HFFc6 (cell line): ENCODE measurements around the gene PRDM1. TPM values are rescaled to one million over a fixed set of nuclear protein-coding genes. Genes with fewer than 3 reads are reported as not detected.
"Not testable (repeated sequence)": the region's sequence is repeated elsewhere in the genome, so short reads cannot be mapped to it uniquely, and the experiment has no call there.

Source experiments
- DNase-seq: peaks from one replicate; pipeline ENCODE4 v3.0.0-alpha.2; 2018
- H3K27ac Mint-ChIP-seq: 2 replicates; pipeline ENCODE4 v1.8.0; 2020; ENCODE audit warnings: mild to moderate bottlenecking, mixed read lengths
- H3K27me3 Mint-ChIP-seq: 2 replicates; pipeline ENCODE4 v1.8.0; 2021; ENCODE audit warnings: mild to moderate bottlenecking, moderate library complexity, mixed read lengths; ENCODE audit not compliant: insufficient read depth
- H3K36me3 Mint-ChIP-seq: 2 replicates; pipeline ENCODE4 v1.8.0; 2021; ENCODE audit warnings: low read depth, mixed read lengths
- H3K4me1 Mint-ChIP-seq: 2 replicates; pipeline ENCODE4 v1.8.0; 2020; ENCODE audit warnings: low read depth, mixed read lengths
- H3K4me3 Mint-ChIP-seq: 2 replicates; pipeline ENCODE4 v1.8.0; 2020; ENCODE audit warnings: mild to moderate bottlenecking, moderate library complexity, mixed read lengths
- H3K9me3 Mint-ChIP-seq: 2 replicates; pipeline ENCODE4 v1.8.0; 2020; ENCODE audit warnings: mild to moderate bottlenecking, mixed read lengths
- total RNA-seq, 6 experiments: library from RNA; stranded (reverse); fragmentation: NEBNext Ultra II Directional; extraction: Animal tissue kit (Norgen Biotek cat#: 25700); gene quantifications; 2 replicates in 1 of 6; 3 replicates in 5 of 6; pipeline ENCODE4 v1.2.3, GENCODE V29; 2021
- TF ChIP-seq, protein P1 (sequence below): fragments of 200-600 bp; sonication (generic); IDR thresholded peaks from 2 replicates; pipeline ENCODE4 v1.5.0; 2021; ENCODE audit warnings: antibody characterized with exemption, mild to moderate bottlenecking

Gene PRDM1
- total RNA-seq, 6 experiments from 2014 or later, result 8.4 to 12.3 (median 10.3) TPM

DNA sequence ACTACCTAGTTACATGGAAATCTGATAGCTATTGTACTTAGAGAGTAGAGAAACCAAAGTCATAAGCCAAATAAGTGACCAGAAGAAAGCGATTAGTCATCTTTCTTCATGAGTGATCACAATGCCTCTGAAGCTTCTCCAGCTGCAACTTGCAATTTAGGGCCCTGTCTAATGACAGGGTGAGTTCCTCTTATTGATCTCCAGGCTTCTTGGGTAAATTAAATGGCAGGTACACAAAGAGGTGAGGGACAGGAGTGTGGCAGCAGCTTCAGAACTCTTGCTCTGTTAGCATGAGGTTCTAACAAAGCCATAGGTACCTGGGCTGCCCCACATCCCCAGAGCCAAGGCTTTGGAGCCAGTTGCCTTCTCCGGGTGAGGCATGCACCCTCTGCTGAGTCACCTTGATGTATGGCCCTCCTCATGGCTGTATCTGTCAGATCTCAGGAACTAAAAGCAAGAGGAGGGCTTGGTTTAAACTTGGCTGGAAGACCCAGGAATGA, 60.8 kb downstream of the PRDM1 start:
- TF ChIP-seq, protein P1, sequence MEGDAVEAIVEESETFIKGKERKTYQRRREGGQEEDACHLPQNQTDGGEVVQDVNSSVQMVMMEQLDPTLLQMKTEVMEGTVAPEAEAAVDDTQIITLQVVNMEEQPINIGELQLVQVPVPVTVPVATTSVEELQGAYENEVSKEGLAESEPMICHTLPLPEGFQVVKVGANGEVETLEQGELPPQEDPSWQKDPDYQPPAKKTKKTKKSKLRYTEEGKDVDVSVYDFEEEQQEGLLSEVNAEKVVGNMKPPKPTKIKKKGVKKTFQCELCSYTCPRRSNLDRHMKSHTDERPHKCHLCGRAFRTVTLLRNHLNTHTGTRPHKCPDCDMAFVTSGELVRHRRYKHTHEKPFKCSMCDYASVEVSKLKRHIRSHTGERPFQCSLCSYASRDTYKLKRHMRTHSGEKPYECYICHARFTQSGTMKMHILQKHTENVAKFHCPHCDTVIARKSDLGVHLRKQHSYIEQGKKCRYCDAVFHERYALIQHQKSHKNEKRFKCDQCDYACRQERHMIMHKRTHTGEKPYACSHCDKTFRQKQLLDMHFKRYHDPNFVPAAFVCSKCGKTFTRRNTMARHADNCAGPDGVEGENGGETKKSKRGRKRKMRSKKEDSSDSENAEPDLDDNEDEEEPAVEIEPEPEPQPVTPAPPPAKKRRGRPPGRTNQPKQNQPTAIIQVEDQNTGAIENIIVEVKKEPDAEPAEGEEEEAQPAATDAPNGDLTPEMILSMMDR, result no peak
- Mint-ChIP-seq H3K27ac (peak overlapping the region; percentile 27), H3K4me1 (peaks cover 52% of the 10 kb centered on the region), H3K4me3 (no peak overlapping the region), H3K9me3 (no peaks in the 10 kb centered on the region), H3K27me3 (peaks cover 7% of the 10 kb centered on the region; the same call in 1 of the 2 replicates), H3K36me3 (no peaks in the 10 kb centered on the region)
- no peak for DNase-seq

DNA sequence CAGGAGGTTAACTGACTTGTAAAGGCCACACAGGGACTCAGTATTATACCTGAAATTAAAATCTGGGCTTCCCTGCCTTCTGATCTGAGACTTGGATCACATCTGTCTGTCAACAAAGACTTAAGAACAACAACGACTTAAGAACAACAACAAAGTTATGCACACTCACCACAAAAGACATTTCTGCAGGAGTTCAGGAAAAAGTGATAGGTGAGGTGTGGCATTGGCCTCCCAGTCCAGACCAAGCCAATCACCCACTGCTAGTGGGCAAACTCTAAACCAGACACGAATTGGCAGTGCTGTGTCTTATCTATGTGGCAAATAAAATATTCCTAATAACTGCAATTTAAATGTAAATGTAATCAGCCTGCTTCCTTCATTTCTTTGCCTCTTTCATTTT, 61.3 kb downstream of the PRDM1 start:
- H3K9me3 Mint-ChIP-seq, result no peaks in the 10 kb centered on the region
- H3K27me3 Mint-ChIP-seq, result peaks cover 7% of the 10 kb centered on the region; the same call in 1 of the 2 replicates
- H3K27ac Mint-ChIP-seq, result peak overlapping the region; percentile 27
- no peak overlapping the region for H3K4me3 Mint-ChIP-seq
- no peak for DNase-seq
- H3K36me3 Mint-ChIP-seq, result no peaks in the 10 kb centered on the region
- H3K4me1 Mint-ChIP-seq, result peaks cover 48% of the 10 kb centered on the region
- TF ChIP-seq, protein P1, result no peak

DNA sequence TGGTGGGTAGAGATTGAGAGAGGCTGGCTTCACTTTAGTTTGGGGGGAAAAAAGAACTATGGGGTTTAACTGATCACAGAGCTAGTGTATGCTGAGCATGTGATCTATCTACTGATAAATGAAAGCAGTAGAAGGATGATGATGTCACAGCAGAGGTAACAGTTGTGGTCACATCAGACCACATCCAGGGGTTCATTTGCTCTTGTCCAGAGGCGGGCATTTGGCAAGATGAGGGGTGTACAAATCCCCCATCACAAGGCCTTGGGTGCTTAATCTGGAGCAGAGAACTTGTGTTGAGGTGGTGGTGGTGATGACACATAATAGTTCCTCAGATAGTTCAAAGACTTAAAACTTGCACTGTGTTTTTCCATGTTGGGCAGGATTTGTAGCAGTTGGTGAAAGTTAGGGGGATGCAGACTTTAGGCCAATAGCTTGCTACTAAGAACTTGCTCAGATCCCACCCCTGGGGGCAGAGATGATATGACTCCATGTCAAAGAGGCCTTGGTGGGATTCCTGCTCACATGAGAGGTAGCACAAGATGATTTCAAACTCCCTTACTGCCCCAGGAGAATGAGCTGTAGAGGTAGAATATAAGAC, 63.4 kb downstream of the PRDM1 start:
- Mint-ChIP-seq H3K4me3 (no peak overlapping the region), H3K27ac (no peak overlapping the region), H3K4me1 (peaks cover 46% of the 10 kb centered on the region), H3K9me3 (no peaks in the 10 kb centered on the region), H3K27me3 (peaks cover 4% of the 10 kb centered on the region; the same call in 1 of the 2 replicates), H3K36me3 (no peaks in the 10 kb centered on the region)
- no peak for DNase-seq
- TF ChIP-seq, protein P1, result no peak

DNA sequence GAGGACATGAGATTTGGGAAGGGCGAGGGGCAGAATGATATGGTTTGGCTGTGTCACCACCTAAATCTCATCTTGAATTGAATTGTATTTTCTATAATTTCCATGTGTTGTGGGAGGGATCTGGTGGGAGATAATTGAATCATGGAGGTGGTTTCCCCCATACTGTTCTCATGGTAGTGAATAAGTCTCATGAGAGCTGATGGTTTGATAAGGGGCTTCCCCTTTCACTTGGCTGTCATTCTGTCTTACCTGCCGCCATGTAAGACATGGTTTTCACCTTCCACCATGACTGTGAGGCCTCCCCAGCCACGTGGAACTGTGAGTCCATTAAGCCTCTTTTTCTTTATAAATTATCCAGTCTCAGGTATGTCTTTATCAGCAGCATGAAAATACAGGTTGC, 66.3 kb downstream of the PRDM1 start:
- H3K4me1 Mint-ChIP-seq, result peaks cover 50% of the 10 kb centered on the region
- H3K27me3 Mint-ChIP-seq, H3K4me3 Mint-ChIP-seq, DNase-seq, H3K36me3 Mint-ChIP-seq, H3K27ac Mint-ChIP-seq, H3K9me3 Mint-ChIP-seq: not testable (repeated sequence)

DNA sequence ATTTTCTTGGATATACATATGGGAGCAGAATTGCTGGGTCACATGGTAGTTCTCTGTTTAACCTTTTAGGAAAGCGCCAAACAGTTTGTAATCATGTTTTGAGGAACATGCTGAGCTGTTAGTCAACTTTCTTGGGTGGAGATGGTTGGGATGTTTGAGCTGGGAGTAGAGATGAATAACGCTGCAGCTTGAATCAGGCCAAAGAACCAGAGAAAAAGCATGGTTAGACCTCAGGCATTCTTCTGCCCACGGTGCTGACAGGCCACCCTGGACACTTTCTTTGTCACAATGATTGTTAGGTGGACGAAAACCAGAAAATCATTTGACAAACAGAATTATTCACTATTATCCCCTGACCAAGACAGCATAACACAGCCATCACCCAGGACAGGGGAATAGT, 66.8 kb downstream of the PRDM1 start:
- Mint-ChIP-seq H3K27ac (no peak overlapping the region), H3K27me3 (0 out of 2 replicates have a peak, but pooled peaks cover 2% of the 10 kb centered on the region), H3K9me3 (no peaks in the 10 kb centered on the region), H3K36me3 (no peaks in the 10 kb centered on the region), H3K4me3 (no peak overlapping the region), H3K4me1 (peaks cover 50% of the 10 kb centered on the region)
- no peak for DNase-seq
- TF ChIP-seq, protein P1, result no peak

DNA sequence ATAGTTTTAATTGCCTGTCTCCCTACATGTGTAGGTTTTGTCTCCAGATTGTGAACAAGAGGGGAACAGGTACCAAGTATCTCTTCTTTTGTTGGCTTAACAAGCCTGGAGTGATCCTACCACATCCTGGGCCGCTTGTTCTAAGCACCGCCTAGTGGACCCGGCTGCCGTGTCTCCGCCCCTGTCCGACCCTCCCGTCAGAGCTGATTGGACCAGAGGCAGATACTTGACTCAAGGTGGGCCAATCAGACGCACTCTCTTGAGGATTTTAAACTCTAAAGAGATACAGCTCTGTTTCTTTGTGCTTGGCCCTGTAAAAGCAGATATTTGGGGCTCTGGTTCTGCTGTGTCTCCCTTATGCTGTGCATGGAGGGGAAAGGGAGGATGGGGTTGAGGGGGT, 68.2 kb downstream of the PRDM1 start:
- Mint-ChIP-seq H3K36me3 (no peaks in the 10 kb centered on the region), H3K9me3 (no peaks in the 10 kb centered on the region), H3K4me3 (no peak overlapping the region), H3K27me3 (no peaks in the 10 kb centered on the region), H3K27ac (no peak overlapping the region), H3K4me1 (peaks cover 54% of the 10 kb centered on the region)
- TF ChIP-seq, protein P1, result no peak
- DNase-seq, result no peak
